Measurements from ENCODE around the gene MESD.

The MESD gene

DNA sequence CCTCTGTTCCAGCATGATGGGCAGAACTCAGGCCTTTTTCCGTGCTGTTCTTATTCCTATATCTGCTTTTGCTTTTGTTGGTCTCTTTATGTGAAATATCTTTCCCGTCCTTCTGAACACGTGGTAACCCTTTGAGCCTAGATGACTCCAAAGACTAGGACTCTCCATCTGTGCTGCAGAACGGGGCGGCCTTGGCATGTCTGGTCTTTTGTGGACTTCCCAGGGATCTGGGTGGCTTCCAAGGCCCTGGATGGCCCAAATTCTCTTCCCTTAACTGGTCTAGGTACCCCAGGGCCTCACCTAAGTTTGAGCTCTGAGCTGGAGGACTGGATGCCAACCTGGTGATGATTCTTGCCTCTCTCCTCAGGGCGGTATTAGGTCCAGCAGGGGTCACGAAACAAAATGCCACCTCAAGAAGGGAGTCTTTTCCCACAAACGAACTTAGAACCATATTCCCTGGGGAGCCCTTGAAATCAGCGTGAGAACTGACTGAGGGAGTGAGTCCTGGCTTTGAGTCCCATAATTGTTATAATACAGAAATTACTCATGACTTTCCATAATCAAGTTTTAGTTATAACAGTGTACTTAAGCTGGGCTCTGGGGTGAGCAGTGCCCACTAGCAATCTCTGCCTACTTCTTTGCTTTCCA, 25.0 kb upstream of the MESD start:
- no peak for DNase-seq

DNA sequence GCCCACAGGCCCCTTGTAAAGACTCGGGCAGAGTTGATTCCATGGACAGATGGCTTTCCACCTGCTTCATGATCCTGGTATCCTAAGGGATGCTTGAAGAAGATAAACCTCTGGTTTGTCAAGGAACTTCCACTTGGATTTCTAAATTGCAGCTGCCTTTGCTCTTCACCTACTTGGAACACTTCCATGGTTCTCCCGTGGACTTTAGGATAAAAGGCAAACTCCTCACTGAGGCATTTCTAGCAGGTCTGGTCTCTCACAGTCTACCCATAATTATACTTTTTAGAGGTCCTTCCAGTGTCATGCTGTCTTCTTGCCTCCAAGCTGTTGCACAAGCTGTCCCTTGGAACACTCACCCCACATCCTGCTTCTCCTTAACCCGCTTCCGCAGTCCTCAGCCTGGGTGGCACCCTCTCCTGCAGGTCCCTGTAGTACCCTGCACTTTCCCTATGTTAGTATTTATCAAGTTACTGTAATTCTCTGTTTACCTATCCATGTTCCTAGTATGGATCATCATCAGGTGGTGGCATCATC, 23.8 kb upstream of the MESD start:
- DNase-seq = no peak

DNA sequence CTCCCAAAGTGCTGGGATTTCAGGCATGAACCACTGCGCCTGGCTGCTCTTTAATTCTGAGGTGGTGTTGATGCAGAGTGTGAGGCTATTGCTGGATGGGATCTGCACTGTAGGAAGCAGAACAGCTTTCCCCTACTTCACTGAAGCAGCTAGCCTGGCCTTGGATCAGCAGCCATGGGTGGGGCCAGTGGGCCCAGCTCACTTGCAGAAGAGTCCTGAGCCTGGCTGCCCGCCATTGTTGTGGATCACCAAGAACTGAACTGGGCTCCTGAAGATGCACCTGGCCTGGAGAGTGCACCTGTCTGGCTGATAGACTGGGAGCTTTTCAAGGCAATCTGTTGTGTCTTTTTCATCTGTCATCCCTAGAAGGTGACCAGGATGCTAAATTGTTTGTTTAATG, 23.0 kb upstream of the MESD start:
- DNase-seq = no peak

DNA sequence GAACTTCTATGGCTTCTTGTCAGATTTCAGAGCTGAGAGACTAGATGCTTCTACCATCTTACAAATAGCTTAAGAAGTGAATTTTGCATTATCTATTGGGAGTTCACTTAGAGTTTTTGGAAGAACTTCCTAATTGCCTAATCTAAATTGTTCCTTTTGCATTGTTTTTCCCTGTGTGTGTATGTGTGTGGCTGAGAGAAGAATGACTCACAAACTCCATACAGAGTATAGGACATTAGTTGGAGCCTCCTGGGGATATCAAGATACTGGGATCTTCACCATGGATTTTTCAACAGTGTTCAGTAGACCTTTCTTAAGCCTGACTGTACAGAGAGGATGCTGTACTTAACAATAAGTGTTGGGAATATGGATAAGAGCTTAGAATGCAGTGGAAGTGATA, 22.0 kb upstream of the MESD start:
- DNase-seq = no peak

DNA sequence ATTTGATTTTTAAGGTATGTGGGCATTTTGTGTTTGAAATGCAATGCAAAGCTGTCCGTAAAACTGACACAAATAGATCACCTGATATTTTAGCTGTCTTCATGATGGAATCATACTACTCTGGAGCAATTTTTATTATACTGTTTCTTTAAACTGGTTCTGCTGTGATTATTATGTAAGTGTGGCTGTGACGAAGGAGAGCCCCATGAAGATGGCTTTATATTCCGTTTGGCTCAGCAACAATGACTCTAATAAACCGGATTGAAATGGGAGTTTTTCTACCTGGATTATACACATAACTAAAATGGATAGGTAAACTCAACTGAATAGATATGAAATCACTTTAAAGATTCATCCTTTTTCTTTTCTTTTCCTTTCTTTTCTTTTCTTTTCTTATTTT, 20.5 kb upstream of the MESD start:
- DNase-seq = no peak

DNA sequence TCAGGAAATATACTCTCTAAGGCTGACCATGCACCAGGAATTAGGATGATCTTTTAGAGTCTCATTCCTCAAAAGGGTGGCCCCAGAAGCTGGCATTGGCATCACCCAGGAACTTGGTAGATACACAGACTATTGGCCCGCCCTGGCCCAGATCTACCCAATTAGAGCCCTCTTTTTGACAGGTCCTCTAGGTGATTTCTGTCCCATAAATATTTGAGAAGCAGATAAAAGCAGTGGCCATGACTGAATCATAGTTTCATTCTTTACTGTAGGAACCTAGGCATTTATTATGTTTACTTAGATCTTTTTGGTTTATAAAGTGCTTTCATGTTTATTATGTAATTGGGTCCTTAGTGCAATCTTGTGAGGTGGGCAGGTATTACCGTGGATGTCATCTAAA, 18.7 kb upstream of the MESD start:
- DNase-seq = no peak

DNA sequence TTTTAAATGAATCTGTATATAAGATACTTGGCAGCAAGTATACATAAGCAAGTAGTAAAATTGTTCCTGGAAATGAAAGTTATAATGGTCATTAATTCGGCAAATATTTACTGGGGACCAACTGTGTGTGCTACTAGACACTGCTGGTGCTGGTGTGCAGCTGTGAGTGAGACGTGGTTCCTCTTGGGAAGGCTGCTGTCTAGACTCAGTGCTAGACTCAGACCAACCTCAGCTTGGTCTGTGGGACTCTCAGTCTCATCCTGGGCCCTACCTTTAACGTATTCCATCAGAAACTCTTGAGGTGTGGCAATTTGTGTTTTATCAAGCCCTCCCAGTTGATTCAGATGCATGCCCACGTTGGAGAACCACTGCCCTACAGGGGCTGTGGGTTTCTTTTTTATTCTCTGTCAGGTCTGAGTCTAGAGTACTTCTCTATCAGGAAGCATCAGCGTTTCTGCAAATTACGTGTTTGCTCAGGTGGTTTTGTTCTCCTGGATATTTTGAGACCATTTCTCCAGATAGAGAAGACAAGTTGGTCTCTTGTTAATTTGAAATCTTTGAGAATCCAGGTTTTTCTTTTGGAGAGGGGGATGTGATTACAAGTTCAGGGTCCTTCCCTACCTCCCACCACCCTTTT, 17.9 kb upstream of the MESD start:
- DNase-seq = no peak

DNA sequence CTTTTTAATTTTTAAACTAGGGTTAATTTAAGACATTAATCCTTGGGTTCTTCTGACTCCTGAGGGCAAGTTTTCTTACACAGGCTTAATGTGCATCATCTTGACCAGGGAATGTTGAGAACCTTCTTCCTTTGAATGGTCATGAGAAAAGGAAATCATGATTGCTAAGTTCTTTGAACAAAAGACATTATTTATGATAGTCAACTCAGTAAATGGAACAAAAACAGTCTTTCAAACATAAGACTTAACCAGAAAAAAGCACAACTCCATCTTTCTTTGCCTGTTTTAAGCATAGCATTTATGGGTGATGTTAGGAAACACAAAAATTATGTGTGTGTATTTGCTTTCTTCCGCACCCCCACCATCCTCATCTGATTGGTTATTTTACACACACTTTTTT, 16.5 kb upstream of the MESD start:
- no peak for DNase-seq

DNA sequence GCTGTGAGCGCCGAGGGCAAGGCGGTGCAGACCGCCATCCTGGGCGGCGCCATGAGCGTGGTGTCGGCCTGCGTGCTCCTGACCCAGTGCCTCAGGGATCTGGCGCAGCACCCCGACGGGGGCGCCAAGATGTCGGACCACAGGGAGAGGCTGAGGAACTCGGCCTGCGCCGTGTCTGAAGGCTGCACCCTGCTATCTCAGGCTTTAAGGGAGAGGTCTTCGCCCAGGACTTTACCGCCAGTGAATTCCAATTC, 13.4 kb upstream of the MESD start:
- no peak for DNase-seq

DNA sequence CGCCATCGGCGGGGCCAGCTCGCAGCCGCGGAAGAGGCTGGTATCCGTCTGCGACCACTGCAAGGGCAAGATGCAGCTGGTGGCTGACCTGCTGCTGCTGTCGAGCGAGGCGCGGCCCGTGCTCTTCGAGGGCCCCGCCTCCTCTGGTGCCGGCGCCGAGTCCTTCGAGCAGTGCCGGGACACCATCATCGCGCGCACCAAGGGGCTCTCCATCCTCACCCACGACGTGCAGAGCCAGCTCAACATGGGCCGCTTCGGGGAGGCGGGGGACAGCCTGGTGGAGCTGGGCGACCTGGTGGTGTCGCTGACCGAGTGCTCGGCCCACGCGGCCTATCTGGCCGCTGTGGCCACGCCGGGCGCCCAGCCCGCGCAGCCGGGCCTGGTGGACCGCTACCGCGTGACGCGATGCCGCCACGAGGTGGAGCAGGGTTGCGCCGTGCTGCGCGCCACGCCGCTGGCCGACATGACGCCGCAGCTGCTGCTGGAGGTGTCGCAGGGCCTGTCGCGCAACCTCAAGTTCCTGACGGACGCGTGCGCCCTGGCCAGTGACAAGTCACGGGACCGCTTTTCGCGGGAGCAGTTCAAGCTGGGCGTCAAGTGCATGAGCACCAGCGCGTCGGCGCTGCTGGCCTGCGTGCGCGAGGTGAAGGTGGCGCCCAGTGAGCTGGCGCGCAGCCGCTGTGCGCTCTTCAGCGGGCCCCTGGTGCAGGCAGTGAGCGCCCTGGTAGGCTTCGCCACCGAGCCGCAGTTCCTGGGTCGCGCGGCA, 12.9 kb upstream of the MESD start:
- DNase-seq = no peak

DNA sequence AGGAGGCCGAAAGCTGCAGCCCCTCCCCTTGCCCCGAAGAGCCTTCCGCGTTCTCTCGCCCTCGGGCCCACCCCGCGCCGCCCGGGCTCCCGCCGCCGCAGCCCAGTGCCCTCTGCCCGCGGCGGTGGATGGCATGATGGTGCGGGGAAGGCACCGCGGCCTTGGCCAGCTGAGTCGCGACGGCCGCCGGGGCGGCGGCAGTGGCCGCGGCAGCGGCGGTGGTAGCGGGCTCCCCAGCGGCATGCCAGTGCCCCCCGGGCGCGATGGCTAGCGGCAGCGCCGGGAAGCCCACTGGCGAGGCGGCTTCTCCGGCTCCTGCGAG, 12.4 kb upstream of the MESD start:
- no peak for DNase-seq

DNA sequence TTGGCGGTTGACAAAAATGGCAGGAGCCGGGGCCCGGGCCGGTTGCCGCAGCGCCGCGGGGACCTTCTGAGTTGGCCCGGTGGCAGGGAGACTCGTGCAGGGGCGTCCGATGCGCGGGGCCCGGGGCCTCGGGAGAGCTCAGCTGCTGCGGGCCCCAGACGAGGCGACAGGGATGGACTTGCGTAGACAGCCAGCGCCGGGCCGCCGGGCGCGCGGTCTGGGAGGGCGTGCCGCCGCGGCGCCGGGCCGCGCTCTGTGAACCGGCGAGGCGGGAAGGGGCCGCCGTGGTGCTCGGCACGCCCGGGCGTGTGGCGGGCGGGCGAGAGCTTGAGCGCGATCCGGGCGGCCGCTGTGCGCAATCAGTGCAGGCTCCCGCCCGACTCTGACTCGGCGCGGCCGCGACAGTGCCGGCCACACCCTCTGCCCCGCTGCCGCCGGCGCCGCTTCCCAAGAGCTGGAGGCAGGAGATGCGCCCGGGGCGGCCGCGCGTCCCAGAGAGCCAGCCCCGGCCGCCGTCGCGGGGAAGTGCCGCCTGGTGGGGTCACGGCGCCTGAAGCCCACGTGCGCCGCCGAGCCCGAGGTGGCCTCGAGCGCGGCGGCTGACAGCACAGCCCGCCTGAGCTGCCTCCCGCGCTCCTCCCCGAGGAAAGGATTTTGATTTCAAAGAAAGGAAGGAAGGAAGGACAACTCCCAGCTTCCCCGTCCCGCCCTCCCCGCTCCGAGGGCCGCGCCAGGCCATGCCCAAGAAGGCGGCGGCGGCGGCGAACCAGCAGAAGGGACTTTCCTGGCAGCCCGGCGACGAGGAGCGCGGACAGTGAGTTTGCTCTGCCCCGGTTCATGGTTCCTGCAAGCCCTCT, 11.8 kb upstream of the MESD start:
- DNase-seq = peak; percentile 58

DNA sequence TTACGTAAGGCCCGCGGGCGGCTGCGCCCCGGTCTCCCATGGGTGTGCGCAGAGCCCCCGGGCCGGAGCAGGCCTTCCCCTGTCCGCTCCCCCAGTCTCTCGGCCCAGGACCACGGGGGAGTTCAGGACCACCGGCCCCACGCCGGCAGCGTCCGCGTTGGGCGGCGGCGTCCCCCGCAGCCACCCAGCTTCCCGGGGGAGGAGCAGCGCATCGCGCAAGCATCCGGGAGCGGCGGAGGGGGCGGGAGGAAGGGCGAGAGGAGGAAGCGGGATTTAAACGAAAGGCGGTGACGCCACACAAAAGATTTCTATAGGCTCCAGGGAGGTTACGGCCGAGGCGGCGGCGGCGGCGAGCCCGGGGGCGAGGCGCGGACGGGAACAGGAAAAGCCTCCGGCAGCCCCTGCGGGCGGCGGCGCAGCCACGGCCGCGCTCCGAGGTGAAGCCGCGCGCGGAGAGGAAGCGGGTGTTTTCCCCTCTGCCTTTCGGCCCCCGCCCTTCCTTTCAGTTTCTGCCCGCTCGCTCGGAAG, 11.1 kb upstream of the MESD start, which contains the start of gene TLNRD1:
TSS of gene TLNRD1 (plus strand) at position 300 of the 528 bp plus-strand sequence. CDS start 1,349 bp downstream, outside the sequence.
- DNase-seq = peak; percentile 94

DNA sequence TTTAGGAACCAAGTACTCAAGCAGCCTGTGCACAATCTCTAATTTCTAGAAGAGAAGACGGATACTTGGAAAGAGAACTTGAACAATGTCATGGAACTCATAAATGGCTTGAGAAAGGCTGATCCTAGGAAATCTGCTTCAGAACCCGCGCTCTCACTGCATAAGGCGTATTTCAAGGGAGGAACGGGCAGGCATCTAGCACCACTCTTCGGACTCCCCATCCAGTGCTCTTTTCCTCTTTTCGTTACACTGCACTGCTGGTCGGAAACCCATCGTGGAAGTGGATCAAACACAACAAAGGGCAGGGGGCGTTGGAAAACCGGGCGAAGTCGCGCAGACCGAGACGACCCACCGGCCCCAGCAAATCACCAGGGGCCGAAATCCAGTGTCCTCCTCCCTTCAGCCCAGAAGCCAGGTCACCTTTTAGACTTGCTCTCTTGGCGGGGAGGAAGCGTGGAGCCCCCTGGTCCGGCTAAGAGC, 10.6 kb upstream of the MESD start:
- no peak for DNase-seq

DNA sequence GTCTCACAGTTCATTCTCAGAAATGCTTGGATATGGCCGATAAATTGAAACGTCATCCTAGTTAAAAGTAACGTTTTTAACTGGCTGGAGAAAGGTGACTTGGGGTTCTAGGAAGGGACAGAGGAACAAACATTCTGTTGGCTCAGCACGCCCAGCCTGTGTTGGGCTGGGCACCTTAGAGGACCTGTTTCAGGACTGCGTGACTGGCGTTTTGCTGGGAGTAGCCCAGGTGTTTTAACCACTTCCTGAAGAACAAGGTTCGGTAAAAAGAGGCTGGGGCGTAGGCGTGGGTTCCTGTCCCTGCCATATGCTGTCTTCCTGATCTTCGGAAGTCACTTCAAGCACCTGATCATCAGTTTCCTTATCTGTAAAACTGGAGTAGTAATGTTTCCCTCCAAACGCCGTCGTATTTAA, 10.0 kb upstream of the MESD start:
- peak; percentile 82 for DNase-seq

DNA sequence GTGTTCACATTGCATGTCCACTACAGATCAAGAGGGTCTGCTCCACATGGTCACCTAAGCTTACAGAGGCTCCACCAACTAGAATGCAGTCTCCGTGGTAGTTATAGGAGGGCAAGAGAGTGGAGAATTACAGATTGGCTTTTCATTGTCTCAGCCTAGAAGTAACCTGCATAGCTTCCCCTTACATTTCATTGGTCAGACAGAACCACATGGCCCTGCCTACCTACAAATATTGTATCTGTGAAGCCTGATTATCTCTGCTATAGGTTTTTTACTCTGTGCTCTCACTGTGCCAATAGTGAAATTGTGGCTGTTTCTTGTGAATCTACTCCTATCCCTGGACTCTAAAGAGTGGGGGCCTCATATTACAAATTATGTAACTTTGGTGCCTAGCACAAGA, 8.6 kb upstream of the MESD start:
- DNase-seq = no peak

DNA sequence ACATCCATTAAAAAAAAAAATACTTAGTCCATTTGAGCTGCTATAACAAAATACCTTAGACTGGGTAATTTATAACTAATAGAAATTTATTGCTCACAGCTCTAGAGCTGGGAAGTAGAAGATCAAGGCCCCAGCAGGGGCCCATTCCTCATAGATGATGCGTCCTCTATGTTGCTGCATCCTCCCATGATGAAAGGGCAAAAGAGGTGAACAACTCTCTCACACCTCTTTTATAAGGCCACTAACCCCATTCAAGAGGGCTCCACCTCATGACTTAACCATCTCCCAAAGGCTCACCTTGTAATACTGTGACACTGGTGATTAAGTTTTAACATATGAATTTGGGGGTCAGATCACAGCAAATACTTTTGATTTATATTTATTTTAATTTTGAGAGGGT, 8.1 kb upstream of the MESD start:
- DNase-seq = no peak

DNA sequence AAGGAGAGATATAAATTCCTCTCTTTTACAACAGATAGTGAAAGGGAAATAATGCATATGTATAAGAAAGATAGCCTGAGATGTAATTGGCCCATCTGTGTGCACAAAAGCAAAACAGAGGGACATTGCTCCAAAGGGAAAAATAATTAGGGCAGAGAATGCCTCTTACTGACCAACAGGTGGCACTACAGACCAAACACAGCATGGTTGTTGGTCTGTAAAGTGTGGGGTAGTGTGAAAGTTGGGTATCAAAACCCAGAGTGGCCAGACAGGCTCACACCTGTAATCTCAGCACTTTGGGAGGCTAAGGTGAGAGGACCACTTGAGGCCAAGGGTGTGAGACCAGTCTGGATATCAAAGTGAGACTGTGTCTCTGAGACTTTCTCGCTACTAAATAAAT, 6.6 kb upstream of the MESD start:
- DNase-seq = peak; percentile 54

DNA sequence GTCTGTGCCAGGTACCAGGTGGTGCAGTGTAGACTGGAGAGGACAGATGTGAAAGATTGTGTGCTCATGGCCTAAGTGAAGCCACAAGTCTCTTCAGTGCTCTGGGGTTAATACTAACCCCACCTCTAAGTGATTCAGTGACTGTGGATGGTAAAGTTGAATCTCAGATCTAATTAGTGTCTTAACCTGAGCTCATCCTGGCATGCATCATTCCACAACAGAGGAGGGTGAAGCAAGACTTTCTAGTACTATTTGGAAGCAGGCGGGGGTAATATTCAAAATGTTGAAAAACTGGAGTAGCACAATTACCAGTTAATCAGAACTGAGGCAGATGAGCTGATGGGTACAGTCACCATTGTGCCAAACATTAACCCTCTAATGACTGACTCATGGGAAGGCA, 2.8 kb upstream of the MESD start:
- DNase-seq = no peak

DNA sequence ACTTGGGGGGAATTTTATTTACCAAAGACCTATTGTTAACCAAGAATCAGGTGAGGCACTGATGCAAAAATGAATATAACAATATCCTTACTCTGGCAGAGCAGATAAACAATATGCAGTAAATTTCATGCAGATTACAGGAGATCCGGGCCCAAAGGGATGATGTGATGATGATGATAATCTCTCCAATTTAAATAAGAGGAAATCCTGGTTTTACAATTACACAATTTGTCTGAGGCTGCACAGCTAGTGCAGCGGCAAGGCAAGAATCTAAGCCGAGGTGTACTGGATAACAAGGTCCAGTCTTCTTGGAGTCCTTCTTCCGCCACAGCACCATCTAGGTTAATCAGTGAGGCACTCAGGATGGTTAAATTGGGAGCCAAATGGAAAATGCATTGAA, 2.4 kb upstream of the MESD start:
- DNase-seq = no peak

DNA sequence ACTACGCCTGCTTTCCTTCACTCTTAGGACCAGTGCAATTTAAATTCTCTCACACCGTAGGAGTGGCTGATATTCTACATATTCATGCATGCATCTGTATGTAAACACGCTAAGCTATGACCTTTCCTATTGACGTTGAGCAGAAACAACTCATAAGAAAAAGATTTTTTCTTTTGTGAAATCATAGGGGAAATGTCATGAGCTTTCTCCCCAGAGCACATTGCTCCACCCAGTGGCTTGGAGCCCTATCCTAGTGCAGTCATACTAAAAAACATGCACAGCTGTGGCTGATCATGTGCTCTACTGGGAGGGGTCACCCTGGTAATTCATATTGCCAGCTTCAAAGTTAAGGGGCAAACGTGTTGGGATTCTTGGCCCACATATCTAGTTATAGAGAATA, 1.8 kb upstream of the MESD start:
- peak; percentile 52 for DNase-seq

DNA sequence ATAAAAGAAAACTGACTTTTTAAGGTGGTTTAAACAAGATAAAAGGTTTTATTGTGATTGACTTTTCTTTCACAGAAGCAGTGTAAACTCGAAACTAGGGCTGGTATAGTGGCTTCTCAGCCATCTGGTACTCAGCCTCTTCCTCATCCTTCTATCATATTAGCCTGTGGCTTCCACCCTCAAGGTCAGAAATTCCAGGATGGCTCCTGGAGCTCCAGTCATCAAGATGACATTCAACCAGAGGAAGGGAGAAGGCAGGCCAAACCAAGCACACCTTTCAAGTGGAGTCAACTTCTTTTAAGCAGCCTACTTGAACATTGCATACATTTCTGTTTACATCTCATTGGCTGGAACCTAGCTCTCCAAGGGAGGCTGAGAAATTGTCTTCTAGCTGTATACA, 1.3 kb upstream of the MESD start:
- DNase-seq = no peak

DNA sequence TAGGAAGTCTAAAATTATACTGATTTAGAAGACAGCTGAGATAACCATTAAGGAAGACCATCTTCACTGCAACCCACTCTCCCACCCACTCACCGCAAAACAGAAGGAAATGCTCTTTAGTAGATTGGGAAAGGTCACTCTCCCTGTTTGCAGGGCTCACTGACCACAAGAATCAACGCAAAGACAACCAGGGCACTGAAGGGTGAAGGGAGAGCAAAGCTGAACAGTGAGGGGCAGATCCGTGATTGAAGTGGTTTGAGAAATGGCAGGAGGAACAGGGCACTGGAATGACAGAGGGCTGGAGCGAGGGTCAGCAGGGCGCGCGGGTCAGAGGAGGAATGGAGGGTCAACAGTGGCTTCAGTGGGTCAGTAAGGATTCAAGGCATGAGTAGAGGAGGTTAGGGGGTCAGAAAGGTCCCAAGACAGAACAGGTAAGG, 520 bp downstream of the MESD start:
- no peak for DNase-seq
